HG02870 (cell line): ENCODE results near the gene EIF5AL1.
"Not testable (repeated sequence)": the region's sequence is repeated elsewhere in the genome, so short reads cannot be mapped to it uniquely, and the experiment has no call there.

Experiments
- ATAC-seq: cut with Tn5 transposase; IDR thresholded peaks from one replicate; pipeline ENCODE4 v1.9.1; 2021; ENCODE audit warnings: mild to moderate bottlenecking, moderate library complexity; ENCODE audit not compliant: unreplicated experiment

Gene EIF5AL1

DNA sequence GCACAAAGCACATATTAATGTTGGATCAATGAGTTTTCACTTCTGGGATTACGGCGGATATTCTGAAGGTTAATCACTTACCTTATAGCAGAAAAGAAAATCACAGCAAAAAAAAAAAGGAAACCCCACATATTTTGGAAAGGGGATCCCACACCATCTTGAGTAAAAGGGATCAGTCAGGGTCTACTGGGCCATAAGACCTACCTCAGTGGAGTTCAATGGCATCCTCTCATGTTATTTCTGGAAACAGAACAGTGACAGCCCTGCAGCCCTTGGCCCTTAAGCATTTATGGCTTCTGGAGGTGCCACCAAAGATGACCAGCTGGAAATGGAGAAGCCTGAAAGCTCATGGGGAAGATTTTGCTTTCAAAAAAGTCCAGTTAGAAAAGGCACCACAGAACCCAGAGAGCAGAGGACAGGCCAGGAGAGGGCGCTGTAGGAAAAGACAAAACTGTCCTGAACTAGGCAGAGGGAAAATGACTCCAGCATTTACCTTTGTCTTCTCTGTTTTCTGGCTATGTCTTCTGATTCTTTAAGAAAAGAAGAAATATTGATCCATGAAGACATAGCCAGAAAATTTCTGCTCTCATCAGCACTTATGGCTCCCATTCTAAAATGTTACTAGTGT lies 2.9 kb upstream of the EIF5AL1 start:
- not testable (repeated sequence) for ATAC-seq

DNA sequence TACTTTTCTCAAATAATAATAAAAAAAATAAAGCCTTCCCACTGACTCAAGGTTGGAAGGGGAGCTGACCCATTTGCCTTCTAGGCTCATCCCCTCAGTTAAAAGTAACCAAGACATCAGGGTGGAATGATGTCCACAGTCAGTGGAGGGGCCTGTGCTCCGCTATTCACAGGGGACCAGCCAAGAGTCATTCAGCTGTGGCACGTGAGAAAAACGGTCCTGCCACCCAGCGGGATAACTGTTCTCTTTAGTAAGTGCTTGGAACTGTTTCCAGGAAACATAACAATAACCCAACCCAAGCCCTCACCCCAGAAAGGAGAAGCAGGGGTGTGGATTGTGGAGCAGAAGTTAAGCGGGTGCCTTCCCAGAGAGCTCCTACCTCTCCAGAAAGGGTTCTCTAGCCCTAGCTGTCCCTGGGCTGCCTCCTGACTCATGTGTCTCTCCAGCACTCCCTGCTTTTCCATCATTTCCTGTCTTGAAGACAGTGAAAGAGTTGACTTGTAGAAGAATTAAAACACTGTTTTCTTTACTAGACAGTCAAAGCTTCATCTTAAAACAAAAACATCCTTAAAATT lies 2.3 kb upstream of the EIF5AL1 start:
- ATAC-seq: not testable (repeated sequence)

GRCh38 chr10:79516532-79517205 lies 4.3 kb downstream of the EIF5AL1 start:
- not testable (repeated sequence) for ATAC-seq

- ATAC-seq: not testable (repeated sequence)
Measured at GRCh38 chr10:79517567-79517966, 5.2 kb downstream of the EIF5AL1 start.

- ATAC-seq: not testable (repeated sequence)
Measured at GRCh38 chr10:79521751-79522150, 9.4 kb downstream of the EIF5AL1 start.

- not testable (repeated sequence) for ATAC-seq
Measured at GRCh38 chr10:79522464-79522863, 10.1 kb downstream of the EIF5AL1 start.

GRCh38 chr10:79523157-79523853 lies 11.0 kb downstream of the EIF5AL1 start:
- ATAC-seq: not testable (repeated sequence)

- ATAC-seq: peak; percentile 91
Measured at GRCh38 chr10:79525049-79525710, 12.8 kb downstream of the EIF5AL1 start.

DNA sequence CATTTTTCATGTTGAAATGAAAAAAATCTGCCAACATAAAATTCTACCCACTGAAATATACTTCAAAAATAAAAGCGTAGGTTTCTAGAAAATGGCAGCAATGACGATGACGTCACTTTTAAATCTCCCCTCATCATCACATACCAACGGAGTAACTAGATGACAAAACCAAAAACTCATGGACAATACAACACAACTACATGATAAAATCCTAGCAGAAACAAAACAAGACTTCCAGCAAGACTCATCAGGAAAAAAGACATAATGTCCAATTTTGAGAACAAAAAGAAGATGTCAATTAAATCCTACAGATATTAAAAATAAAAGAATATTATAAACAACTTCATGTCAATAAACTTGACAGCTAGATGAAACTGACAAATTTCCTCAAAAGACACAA lies 15.9 kb downstream of the EIF5AL1 start:
- ATAC-seq: not testable (repeated sequence)

GRCh38 chr10:79533142-79533902 lies 21.0 kb downstream of the EIF5AL1 start:
- not testable (repeated sequence) for ATAC-seq

DNA sequence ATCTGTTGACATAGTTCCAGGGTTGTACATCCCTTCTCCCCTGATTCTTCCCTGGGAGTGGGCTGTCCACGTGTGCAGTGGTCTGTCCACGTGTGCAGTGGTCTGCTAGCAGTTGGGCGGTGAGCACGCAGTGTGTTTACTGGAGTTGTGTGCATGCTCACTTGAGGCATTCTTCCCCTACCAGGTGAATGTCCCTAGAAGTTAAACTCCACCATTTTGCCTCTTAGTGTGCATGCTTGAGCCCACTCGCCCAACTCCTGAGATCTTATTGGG lies 21.5 kb downstream of the EIF5AL1 start:
- not testable (repeated sequence) for ATAC-seq

- ATAC-seq: not testable (repeated sequence)
Measured at GRCh38 chr10:79538311-79538710, 26.0 kb downstream of the EIF5AL1 start.

- ATAC-seq: peak; percentile 95
Measured at GRCh38 chr10:79540930-79541329, 28.6 kb downstream of the EIF5AL1 start.

- ATAC-seq: no peak
Measured at GRCh38 chr10:79542626-79543025, 30.3 kb downstream of the EIF5AL1 start.

- not testable (repeated sequence) for ATAC-seq
Measured at GRCh38 chr10:79544408-79544807, 32.1 kb downstream of the EIF5AL1 start.

- not testable (repeated sequence) for ATAC-seq
Measured at GRCh38 chr10:79544926-79545659, 32.8 kb downstream of the EIF5AL1 start.

GRCh38 chr10:79547128-79547527 lies 34.8 kb downstream of the EIF5AL1 start:
- ATAC-seq: not testable (repeated sequence)

DNA sequence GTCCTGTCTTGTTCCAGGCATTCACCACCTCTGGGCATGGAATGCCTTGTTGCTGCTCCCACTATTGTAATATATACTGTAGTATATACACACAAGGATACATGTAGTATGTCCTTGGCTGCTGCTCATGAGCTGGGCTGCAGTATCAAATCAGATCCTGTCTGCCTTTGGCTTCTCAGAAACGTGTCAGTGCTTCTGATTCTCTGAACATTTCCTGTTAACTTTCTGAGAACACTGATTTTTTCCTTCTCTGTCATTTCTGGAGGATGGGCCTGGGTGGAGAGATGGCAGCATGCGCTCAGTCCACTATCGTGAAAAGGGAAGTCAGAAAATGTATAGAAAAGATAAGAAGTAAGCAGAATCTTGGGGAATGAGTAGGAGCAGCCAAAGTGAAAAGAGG lies 35.6 kb downstream of the EIF5AL1 start:
- no peak for ATAC-seq

- no peak for ATAC-seq
Measured at GRCh38 chr10:79552143-79552542, 39.8 kb downstream of the EIF5AL1 start.
